Measurements from ENCODE around the gene FAM228B. TPM values are rescaled to one million over a fixed set of nuclear protein-coding genes. Genes with fewer than 3 reads are reported as not detected.
A peak's percentile ranks its signal among the peaks of the same experiment; 100 is the strongest.

Gene FAM228B
- total and polyA plus RNA-seq, 9 of the 15 experiments (the other 6 are each of a cell fraction or from before 2014, with no cell fraction given), result 1.1 to 3.7 (median 2.6) TPM

- no peak for TF ChIP-seq ETV6 (IDR thresholded peaks at IDR 0.05; ENCODE audit: borderline replicate concordance in 1 of 2, low read depth in 2 of 2, low read length in 1 of 2)
- no peak for TF ChIP-seq ETV6 (CRISPR knock-in tag; IDR thresholded peaks at IDR 0.05; ENCODE audit: borderline replicate concordance)
- no peak for TF ChIP-seq CBFB (CRISPR knock-in tag; IDR thresholded peaks at IDR 0.05)
- TF ChIP-seq FOXA1 (IDR thresholded peaks at IDR 0.05; ENCODE audit: borderline replicate concordance), result no peak
- peak; percentile 18; the same call in 1 of the 2 replicates for TF ChIP-seq NKRF (IDR thresholded peaks at IDR 0.05; ENCODE audit: borderline replicate concordance)
- TF ChIP-seq CTBP1 (IDR thresholded peaks at IDR 0.05; ENCODE audit: borderline replicate concordance), result no peak
- TF ChIP-seq BDP1 (IDR thresholded peaks at IDR 0.05; ENCODE audit: insufficient read depth, insufficient read length), result no peak
- peak; percentile 78 for TF ChIP-seq PRDM10 (IDR thresholded peaks at IDR 0.05; ENCODE audit: partially characterized antibody)
- no peak for TF ChIP-seq CREB3L1 (IDR thresholded peaks at IDR 0.05; ENCODE audit: borderline replicate concordance, low read depth)
- TF ChIP-seq HNRNPLL (IDR thresholded peaks at IDR 0.05; ENCODE audit: low read depth, low read length, poor library complexity, severe bottlenecking), result no peak
- no peak for TF ChIP-seq ZNF449 (CRISPR knock-in tag; IDR thresholded peaks at IDR 0.05)
- TF ChIP-seq U2AF2 (optimal IDR thresholded peaks at IDR 0.05; ENCODE audit: low read depth, low read length), result no peak
- no peak for TF ChIP-seq CBX2 (IDR thresholded peaks at IDR 0.05; ENCODE audit: insufficient read depth, low read length, poor library complexity, severe bottlenecking)
- no peak for TF ChIP-seq MAFG (tag; conservative IDR thresholded peaks at IDR 0.05)
- no peak for TF ChIP-seq MLX (CRISPR knock-in tag; conservative IDR thresholded peaks at IDR 0.05)
These were observed 689 bp upstream of the FAM228B start (continued) for GRCh38 chr2:24122366-24123194.
